Pancreas (tissue), 10 donors: ENCODE measurements around the gene RAI1. TPM values are rescaled to one million over a fixed set of nuclear protein-coding genes. Genes with fewer than 3 reads are reported as not detected.

Source experiments
- ATAC-seq, 4 donors: fragments of 200-7000 bp; cut with Tn5 transposase; one replicate each; pipeline versions ENCODE4 v1.8.0 to v1.9.1; 2020; ENCODE audit warnings: mild to moderate bottlenecking in 4 of 4, moderate library complexity in 4 of 4
- DNase-seq, 6 donors: peaks; one replicate each; pipeline ENCODE4 v3.0.0-alpha.2; 2020
- FAIRE-seq: peaks from 2 replicates; lab custom pipeline; 2012; peaks lifted over from hg19 to GRCh38; lab: Jason Lieb, UNC
- H3K27ac ChIP-seq, 4 donors: fragments of 200-600 bp; sonication (generic); 1 replicate in 3 of 4; 2 replicates in 1 of 4; pipeline versions ENCODE4 v1.5.0 to v1.8.0; 2020
- H3K27me3 ChIP-seq, 4 donors: fragments of 200-600 bp; one replicate each; pipeline ENCODE4 v1.8.0; 2021
- H3K36me3 ChIP-seq, 3 donors: fragments of 200-600 bp; sonication (generic) in 1 of 3; one replicate each; pipeline versions ENCODE4 v1.5.0 to v1.8.0; 2020 to 2021
- H3K4me1 ChIP-seq, 3 donors: fragments of 200-600 bp; one replicate each; pipeline ENCODE4 v1.8.0; 2021
- H3K4me3 ChIP-seq, 4 donors: fragments of 200-600 bp; sonication (generic) in 2 of 4; one replicate each; pipeline versions ENCODE4 v1.5.0 to v1.8.0; 2020 to 2021
- H3K9me3 ChIP-seq, 4 donors: fragments of 200-600 bp; one replicate each; pipeline ENCODE4 v1.8.0; 2021
- WGBS, 2 donors: extraction: QIAGEN DNeasy Blood & Tissue Kit; methylation state at CpG; one replicate each; pipeline ENCODE4 v1.1.7; 2013; 5-methylcytosine and 5-hydroxymethylcytosine counted together
- intact Hi-C, 3 donors: fragments of 100-400 bp; cut with DNase I; formaldehyde crosslinking; loops; one replicate each; pipeline versions ENCODE4 v1.11.1 to v1.14.2; 2022
- polyA plus RNA-seq, 2 donors: library from polyadenylated mRNA; stranded (reverse); fragments of 200-250 nt; gene quantifications; one replicate each; pipeline ENCODE4 v1.2.3, GENCODE V29; 2013
- total RNA-seq, 6 donors: library from RNA; stranded (reverse); fragmentation: NEBNext Ultra II Directional in 4 of 6; extraction: Animal tissue kit (Norgen Biotek cat#: 25700) in 4 of 6; gene quantifications; one replicate each; pipeline versions ENCODE4 v1.2.1 to v1.2.4, GENCODE V29; 2021 to 2023
- TF ChIP-seq, protein P1 (sequence below), 4 donors: fragments of 200-600 bp; sonication (generic) in 3 of 4; IDR thresholded peaks; one replicate each; pipeline versions ENCODE4 v1.5.0 to v1.8.0; 2021; ENCODE audit warnings: antibody characterized with exemption in 4 of 4
- donor health status: healthy with polysubstance abuse.
- donor health status: DM: no; HTN: no; CAD: no; lungs with moderate emphysema.
- donor health status: DM: no; HTN: no; CAD: no.
- donor health status: control.
- donor health status: control.
- donor health status: Bipolar disorder and iron deficiency.
- donor health status: DM: yes; HTN: yes; CAD: no.
- donor health status: DM: no; HTN: no; CAD: no.
- donor health status: DM: no; HTN: no; CAD: no.
- donor health status: DM: yes; HTN: yes; CAD: no.

Gene RAI1
- total and polyA plus RNA-seq, 8 donors = 12.1 to 23.9 (median 16.7) TPM

- Histone ChIP-seq H3K36me3 (no peaks in the 10 kb centered on the region), H3K4me1 (peaks cover 5 to 22% (median 9%) of the 10 kb centered on the region in 3 donors), H3K9me3 (no peaks in the 10 kb centered on the region), H3K27me3 (no peaks in the 10 kb centered on the region), H3K27ac (peak overlapping the region in 3 of 4 donors; percentile 87 to 95 (median 88)), H3K4me3 (peak overlapping the region in 2 of 4 donors; percentile 72 to 83)
- DNase-seq (no peak), FAIRE-seq (no peak), ATAC-seq (no peak)
- TF ChIP-seq, protein P1, sequence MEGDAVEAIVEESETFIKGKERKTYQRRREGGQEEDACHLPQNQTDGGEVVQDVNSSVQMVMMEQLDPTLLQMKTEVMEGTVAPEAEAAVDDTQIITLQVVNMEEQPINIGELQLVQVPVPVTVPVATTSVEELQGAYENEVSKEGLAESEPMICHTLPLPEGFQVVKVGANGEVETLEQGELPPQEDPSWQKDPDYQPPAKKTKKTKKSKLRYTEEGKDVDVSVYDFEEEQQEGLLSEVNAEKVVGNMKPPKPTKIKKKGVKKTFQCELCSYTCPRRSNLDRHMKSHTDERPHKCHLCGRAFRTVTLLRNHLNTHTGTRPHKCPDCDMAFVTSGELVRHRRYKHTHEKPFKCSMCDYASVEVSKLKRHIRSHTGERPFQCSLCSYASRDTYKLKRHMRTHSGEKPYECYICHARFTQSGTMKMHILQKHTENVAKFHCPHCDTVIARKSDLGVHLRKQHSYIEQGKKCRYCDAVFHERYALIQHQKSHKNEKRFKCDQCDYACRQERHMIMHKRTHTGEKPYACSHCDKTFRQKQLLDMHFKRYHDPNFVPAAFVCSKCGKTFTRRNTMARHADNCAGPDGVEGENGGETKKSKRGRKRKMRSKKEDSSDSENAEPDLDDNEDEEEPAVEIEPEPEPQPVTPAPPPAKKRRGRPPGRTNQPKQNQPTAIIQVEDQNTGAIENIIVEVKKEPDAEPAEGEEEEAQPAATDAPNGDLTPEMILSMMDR (IDR thresholded peaks at IDR 0.05) = no peak
- WGBS, 2 donors = 41 to 44% methylated on average over 12 of the region's 12 CpGs
- intact Hi-C loops = loop anchor here in 1 of 3 donors (10.0 kb wide), 1 partner anchor 364 kb away; no protein-coding TSS in a partner anchor
Observed at GRCh38 chr17:17680477-17681186, 626 bp upstream of the RAI1 start.

DNA sequence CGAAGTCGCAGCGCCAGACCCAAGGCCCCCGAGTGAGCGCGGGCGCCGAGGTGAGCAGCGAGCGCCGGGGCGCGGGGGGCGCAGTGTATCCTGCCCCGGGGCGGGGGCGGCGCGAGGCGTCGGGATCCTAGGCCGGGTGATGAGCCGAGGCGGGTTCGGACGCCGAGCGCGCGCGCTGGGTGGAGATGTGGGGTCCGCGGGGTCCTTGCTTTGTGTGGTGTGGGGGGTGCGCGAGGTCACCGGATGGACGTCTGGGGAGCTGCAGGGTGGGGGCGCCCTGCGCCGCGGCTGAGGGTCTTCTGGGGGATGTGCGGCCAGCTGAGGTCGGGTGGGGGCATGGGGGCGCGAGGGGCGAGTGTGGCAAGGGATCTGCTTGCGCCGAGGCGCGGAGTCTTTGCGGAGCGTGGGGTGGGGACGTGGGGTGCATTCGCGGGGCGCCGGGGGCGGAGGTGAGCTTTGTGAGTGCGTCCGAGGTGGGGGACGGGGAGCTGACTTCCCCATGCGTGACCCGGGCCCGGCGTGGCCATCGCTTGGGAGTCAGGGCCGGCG is 560 bp downstream of the RAI1 start:
- Histone ChIP-seq H3K27me3 (no peaks in the 10 kb centered on the region), H3K9me3 (no peaks in the 10 kb centered on the region), H3K4me1 (peaks cover 6 to 29% (median 10%) of the 10 kb centered on the region in 3 donors), H3K4me3 (peak overlapping the region; percentile 57 to 83 (median 68)), H3K36me3 (no peaks in the 10 kb centered on the region), H3K27ac (peak overlapping the region; percentile 87 to 95 (median 88))
- TF ChIP-seq, protein P1 (IDR thresholded peaks at IDR 0.05) = no peak
- WGBS, 2 donors = 0 to 1% methylated on average over 47 to 68 of the region's 68 CpGs
- ATAC-seq = peak; percentile 11 to 32 (median 20)
- DNase-seq = peak in 4 of 6 donors; percentile 37 to 82 (median 54)
- no peak for FAIRE-seq
- intact Hi-C loops = loop anchor here in 1 of 3 donors (10.0 kb wide), 1 partner anchor 363 kb away; no protein-coding TSS in a partner anchor

DNA sequence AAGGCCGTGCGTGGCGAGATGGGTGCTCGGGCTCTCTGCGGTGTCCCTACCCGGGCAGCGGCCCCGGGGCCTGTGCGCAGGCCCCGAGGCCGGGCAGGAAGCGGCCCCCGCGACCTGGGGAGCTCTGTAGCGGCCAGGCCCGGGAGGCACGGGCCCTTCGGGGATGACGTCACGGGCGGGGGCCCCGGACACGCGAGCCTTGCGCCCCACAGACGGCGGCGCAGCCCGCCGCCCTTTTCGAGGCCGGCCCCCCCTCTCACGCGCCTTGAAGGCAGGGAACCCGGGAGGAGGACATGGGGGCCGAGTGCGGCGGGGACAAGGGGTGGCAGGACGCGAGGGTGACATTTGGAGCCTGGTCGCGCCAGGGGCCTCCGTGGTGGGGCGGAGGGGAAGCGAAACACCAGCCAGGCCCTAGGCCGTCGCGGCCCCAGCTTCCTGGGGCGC is 1.1 kb downstream of the RAI1 start:
- H3K27me3 ChIP-seq = no peaks in the 10 kb centered on the region
- H3K4me1 ChIP-seq = peaks cover 6 to 33% (median 10%) of the 10 kb centered on the region in 3 donors
- no peaks in the 10 kb centered on the region for H3K36me3 ChIP-seq
- no peak for FAIRE-seq
- TF ChIP-seq, protein P1 (IDR thresholded peaks at IDR 0.05) = no peak
- intact Hi-C loops = loop anchor here in 1 of 3 donors (10.0 kb wide), 1 partner anchor 362 kb away; no protein-coding TSS in a partner anchor
- ATAC-seq = peak; percentile 41 to 61 (median 54)
- H3K4me3 ChIP-seq = peak overlapping the region; percentile 57 to 83 (median 68)
- H3K9me3 ChIP-seq = no peaks in the 10 kb centered on the region
- 0% methylated on average over 42 to 49 of the region's 49 CpGs for WGBS, 2 donors
- H3K27ac ChIP-seq = peak overlapping the region; percentile 87 to 95 (median 88)
- DNase-seq = peak; percentile 45 to 85 (median 58)

DNA sequence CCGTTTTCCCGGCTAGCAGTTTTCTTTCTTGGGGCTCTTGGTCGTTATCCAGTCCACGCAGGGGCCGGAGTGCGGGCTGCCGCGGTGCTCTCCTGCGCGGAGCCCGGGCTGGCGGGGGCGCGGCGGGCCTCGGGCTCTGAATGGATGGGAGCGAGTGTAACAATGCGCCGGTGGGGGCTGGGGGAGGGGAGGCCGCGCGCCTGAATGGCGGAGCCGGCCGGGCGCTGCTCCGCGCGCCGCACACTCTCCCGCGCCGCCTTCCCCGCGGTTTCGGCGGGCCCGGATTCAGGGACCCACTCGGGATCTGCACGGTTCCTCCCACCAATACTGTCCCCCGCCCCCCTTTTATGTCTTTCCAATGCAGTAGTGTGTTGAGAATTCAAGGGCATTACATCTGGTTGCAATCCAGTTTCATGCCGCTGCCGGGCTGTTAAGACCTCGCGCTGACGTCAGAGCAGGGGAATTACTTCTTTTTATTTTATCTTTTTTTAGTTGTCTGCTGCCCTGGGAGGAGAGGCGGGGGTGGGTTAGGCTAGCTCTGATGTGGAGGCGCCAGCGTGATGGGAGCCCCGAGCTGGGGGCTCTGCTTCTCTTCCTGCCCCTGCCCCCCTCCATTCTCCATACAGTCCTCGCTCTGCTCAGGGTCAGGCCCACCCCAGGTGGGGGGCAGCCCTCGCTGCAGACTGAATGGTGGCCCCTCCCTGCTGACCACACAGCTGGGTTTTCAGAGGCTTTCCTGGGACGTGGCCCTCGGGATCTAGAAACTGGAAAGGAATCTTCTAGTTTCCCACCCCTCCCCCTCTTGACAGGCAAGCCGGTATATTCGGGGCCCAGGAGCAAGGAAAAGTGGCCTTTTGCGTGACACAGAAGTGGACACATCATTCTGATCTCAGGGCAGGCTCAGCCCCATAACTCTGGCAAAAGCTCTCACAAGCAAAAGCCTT is 1.8 kb downstream of the RAI1 start:
- WGBS, 2 donors = 1 to 3% methylated on average over 41 to 57 of the region's 57 CpGs
- peak overlapping the region; percentile 57 to 83 (median 68) for H3K4me3 ChIP-seq
- TF ChIP-seq, protein P1 (IDR thresholded peaks at IDR 0.05) = no peak
- intact Hi-C loops = loop anchor here in 1 of 3 donors (10.0 kb wide), 1 partner anchor 362 kb away; no protein-coding TSS in a partner anchor
- DNase-seq (peak; percentile 65 to 86 (median 70)), ATAC-seq (peak; percentile 67 to 71 (median 69)), FAIRE-seq (no peak)
- no peaks in the 10 kb centered on the region for H3K9me3 ChIP-seq
- peak overlapping the region; percentile 87 to 95 (median 88) for H3K27ac ChIP-seq
- no peaks in the 10 kb centered on the region for H3K27me3 ChIP-seq
- no peaks in the 10 kb centered on the region for H3K36me3 ChIP-seq
- peaks cover 6 to 33% (median 10%) of the 10 kb centered on the region in 3 donors for H3K4me1 ChIP-seq
